Peyer's patch (tissue), 4 donors: ENCODE data around the gene PGAM2.

ENCODE experiments used
- POLR2A ChIP-seq, 2 donors: fragments of 450-650 bp; IDR thresholded peaks; one replicate each; pipeline ENCODE4 v1.5.1; 2017; ENCODE audit warnings: antibody characterized with exemption in 2 of 2, mild to moderate bottlenecking in 2 of 2, moderate library complexity in 2 of 2
- TF ChIP-seq, protein P1 (sequence below), 6 experiments: fragments of 450-650 bp in 4 of 6; fragments of 200-600 bp in 2 of 6; sonication (generic) in 1 of 6; IDR thresholded peaks; one replicate each; pipeline ENCODE4 v1.5.1; 2017 to 2019; ENCODE audit warnings: antibody characterized with exemption in 6 of 6, mild to moderate bottlenecking in 3 of 6, moderate library complexity in 1 of 6

DNA sequence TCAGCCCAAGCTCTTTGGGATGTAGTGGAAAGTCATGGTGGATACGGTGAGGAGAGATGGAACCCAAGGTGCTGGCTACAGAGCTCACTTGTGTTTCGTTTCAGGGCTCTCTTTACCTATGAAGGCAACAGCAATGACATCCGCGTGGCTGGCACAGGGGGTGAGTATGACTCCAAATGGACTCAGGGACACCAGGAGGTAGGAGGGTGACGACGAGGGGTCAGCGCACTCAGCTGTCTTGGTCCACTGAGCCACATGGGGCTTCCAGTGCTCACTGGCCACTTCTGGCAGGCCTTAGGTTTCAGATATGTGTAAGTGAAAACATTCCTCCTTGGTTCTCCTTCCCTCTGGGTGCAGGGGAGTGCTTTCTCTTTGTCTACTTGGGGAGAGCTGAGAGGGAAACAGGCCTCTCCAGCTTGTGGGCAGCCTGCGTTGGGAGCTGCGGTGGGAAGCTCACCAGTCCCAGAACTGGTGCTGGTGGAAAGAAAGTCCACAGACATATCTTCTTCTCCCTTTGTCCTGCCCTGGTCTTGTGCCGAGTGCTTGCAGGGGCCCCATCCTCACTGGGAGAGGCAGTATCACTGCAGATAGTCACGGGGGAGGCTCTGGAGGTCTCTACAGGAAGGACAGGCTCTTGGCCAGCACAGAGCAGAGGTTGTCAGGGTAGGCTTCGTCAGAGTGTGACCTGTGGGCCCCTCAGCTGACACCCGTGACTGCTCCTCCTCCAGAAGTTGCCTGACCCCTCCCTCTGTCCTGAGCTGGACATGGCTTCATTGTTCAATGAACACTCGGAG, 15.0 kb downstream of the PGAM2 start:
- no peak for TF ChIP-seq POLR2A (IDR thresholded peaks at IDR 0.05)
- TF ChIP-seq, protein P1, sequence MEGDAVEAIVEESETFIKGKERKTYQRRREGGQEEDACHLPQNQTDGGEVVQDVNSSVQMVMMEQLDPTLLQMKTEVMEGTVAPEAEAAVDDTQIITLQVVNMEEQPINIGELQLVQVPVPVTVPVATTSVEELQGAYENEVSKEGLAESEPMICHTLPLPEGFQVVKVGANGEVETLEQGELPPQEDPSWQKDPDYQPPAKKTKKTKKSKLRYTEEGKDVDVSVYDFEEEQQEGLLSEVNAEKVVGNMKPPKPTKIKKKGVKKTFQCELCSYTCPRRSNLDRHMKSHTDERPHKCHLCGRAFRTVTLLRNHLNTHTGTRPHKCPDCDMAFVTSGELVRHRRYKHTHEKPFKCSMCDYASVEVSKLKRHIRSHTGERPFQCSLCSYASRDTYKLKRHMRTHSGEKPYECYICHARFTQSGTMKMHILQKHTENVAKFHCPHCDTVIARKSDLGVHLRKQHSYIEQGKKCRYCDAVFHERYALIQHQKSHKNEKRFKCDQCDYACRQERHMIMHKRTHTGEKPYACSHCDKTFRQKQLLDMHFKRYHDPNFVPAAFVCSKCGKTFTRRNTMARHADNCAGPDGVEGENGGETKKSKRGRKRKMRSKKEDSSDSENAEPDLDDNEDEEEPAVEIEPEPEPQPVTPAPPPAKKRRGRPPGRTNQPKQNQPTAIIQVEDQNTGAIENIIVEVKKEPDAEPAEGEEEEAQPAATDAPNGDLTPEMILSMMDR (IDR thresholded peaks at IDR 0.05), result no peak
